ENCODE measurements around the gene SLC2A13.

The SLC2A13 gene

GRCh38 chr12:39959031-39959430 lies 146.8 kb downstream of the SLC2A13 start:
- H4K20me1 ChIP-seq (ENCODE audit: insufficient read depth, low read length, poor library complexity, severe bottlenecking) = no peaks in the 10 kb centered on the region
- H3K4me3 ChIP-seq (ENCODE audit: low read length, poor library complexity, severe bottlenecking) = no peak overlapping the region
- TF ChIP-seq EZH2phosphoT487 (IDR thresholded peaks at IDR 0.05; ENCODE audit: borderline replicate concordance) (no peak), CTCF (conservative IDR thresholded peaks at IDR 0.05; ENCODE audit: low read length) (no peak)
- no peaks in the 10 kb centered on the region for H3F3A ChIP-seq (ENCODE audit: low read depth)
- H3K9me2 ChIP-seq (replicated peaks; ENCODE audit: low read depth, low read length) = no peaks in the 10 kb centered on the region
- H3K9ac ChIP-seq (ENCODE audit: low read depth, low read length, poor library complexity, severe bottlenecking) = no peak overlapping the region
- no peaks in the 10 kb centered on the region for H3K27me3 ChIP-seq (ENCODE audit: insufficient read depth, low read length, poor library complexity, severe bottlenecking)
- no peak overlapping the region for H3K4me2 ChIP-seq (ENCODE audit: low read depth, low read length, poor library complexity, severe bottlenecking)
- H2AFZ ChIP-seq (ENCODE audit: low read length) = no peak overlapping the region
- H3K9me3 ChIP-seq (ENCODE audit: insufficient read depth, low read depth, low read length) = no peaks in the 10 kb centered on the region
- H3K4me1 ChIP-seq (ENCODE audit: insufficient read depth, low read length, poor library complexity, severe bottlenecking) = no peaks in the 10 kb centered on the region
- H3K79me2 ChIP-seq (ENCODE audit: insufficient read depth, low read length) = no peaks in the 10 kb centered on the region
- no peaks in the 10 kb centered on the region for H3K36me3 ChIP-seq (ENCODE audit: insufficient read depth, low read length)

- no peaks in the 10 kb centered on the region for H3F3A ChIP-seq (ENCODE audit: low read depth)
- TF ChIP-seq EZH2phosphoT487 (IDR thresholded peaks at IDR 0.05; ENCODE audit: borderline replicate concordance) (no peak), CTCF (conservative IDR thresholded peaks at IDR 0.05; ENCODE audit: low read length) (peak; percentile 60)
- H3K9me2 ChIP-seq (replicated peaks; ENCODE audit: low read depth, low read length) = no peaks in the 10 kb centered on the region
- no peaks in the 10 kb centered on the region for H3K36me3 ChIP-seq (ENCODE audit: insufficient read depth, low read length)
- no peak overlapping the region for H3K4me3 ChIP-seq (ENCODE audit: low read length, poor library complexity, severe bottlenecking)
- no peaks in the 10 kb centered on the region for H4K20me1 ChIP-seq (ENCODE audit: insufficient read depth, low read length, poor library complexity, severe bottlenecking)
- no peaks in the 10 kb centered on the region for H3K4me1 ChIP-seq (ENCODE audit: insufficient read depth, low read length, poor library complexity, severe bottlenecking)
- no peak overlapping the region for H2AFZ ChIP-seq (ENCODE audit: low read length)
- H3K9me3 ChIP-seq (ENCODE audit: insufficient read depth, low read depth, low read length) = no peaks in the 10 kb centered on the region
- H3K27me3 ChIP-seq (ENCODE audit: insufficient read depth, low read length, poor library complexity, severe bottlenecking) = no peaks in the 10 kb centered on the region
- H3K79me2 ChIP-seq (ENCODE audit: insufficient read depth, low read length) = no peaks in the 10 kb centered on the region
- H3K9ac ChIP-seq (ENCODE audit: low read depth, low read length, poor library complexity, severe bottlenecking) = no peak overlapping the region
- H3K4me2 ChIP-seq (ENCODE audit: low read depth, low read length, poor library complexity, severe bottlenecking) = no peak overlapping the region
Measured at GRCh38 chr12:39958377-39958776, 147.5 kb downstream of the SLC2A13 start.

GRCh38 chr12:39956725-39957124 lies 149.2 kb downstream of the SLC2A13 start:
- Histone ChIP-seq H3K9me2 (replicated peaks; ENCODE audit: low read depth, low read length) (no peaks in the 10 kb centered on the region), H3K9ac (ENCODE audit: low read depth, low read length, poor library complexity, severe bottlenecking) (no peak overlapping the region)
- TF ChIP-seq CTCF (conservative IDR thresholded peaks at IDR 0.05; ENCODE audit: low read length) = no peak
- no peak for TF ChIP-seq EZH2phosphoT487 (IDR thresholded peaks at IDR 0.05; ENCODE audit: borderline replicate concordance)

More at GRCh38 chr12:39956725-39957124, 149.2 kb downstream of the SLC2A13 start:
- Histone ChIP-seq H3K9me3 (ENCODE audit: insufficient read depth, low read depth, low read length) (no peaks in the 10 kb centered on the region), H3K36me3 (ENCODE audit: insufficient read depth, low read length) (no peaks in the 10 kb centered on the region), H3K79me2 (ENCODE audit: insufficient read depth, low read length) (no peaks in the 10 kb centered on the region), H3K27me3 (ENCODE audit: insufficient read depth, low read length, poor library complexity, severe bottlenecking) (no peaks in the 10 kb centered on the region), H3K4me3 (ENCODE audit: low read length, poor library complexity, severe bottlenecking) (no peak overlapping the region), H4K20me1 (ENCODE audit: insufficient read depth, low read length, poor library complexity, severe bottlenecking) (no peaks in the 10 kb centered on the region), H3K4me1 (ENCODE audit: insufficient read depth, low read length, poor library complexity, severe bottlenecking) (no peaks in the 10 kb centered on the region), H2AFZ (ENCODE audit: low read length) (no peak overlapping the region), H3F3A (ENCODE audit: low read depth) (no peaks in the 10 kb centered on the region), H3K4me2 (ENCODE audit: low read depth, low read length, poor library complexity, severe bottlenecking) (no peak overlapping the region)
